H4 (cell line): ENCODE data around the gene CPSF6. TPM values are rescaled to one million over a fixed set of nuclear protein-coding genes. Genes with fewer than 3 reads are reported as not detected.
"Not testable (repeated sequence)": the region's sequence is repeated elsewhere in the genome, so short reads cannot be mapped to it uniquely, and the experiment has no call there.

Source experiments
- DNase-seq: peaks from one replicate; pipeline ENCODE4 v3.0.0-alpha.2; 2015; ENCODE audit warnings: low spot score
- total RNA-seq: library from RNA; depleted of rRNA; stranded (reverse); fragments of >200 nt; shearing (Covaris generic); gene quantifications from 2 replicates; pipeline ENCODE4 v1.2.3, GENCODE V29; 2014; rRNA removed

CPSF6 gene, protein sequence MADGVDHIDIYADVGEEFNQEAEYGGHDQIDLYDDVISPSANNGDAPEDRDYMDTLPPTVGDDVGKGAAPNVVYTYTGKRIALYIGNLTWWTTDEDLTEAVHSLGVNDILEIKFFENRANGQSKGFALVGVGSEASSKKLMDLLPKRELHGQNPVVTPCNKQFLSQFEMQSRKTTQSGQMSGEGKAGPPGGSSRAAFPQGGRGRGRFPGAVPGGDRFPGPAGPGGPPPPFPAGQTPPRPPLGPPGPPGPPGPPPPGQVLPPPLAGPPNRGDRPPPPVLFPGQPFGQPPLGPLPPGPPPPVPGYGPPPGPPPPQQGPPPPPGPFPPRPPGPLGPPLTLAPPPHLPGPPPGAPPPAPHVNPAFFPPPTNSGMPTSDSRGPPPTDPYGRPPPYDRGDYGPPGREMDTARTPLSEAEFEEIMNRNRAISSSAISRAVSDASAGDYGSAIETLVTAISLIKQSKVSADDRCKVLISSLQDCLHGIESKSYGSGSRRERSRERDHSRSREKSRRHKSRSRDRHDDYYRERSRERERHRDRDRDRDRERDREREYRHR
- 22.4 and 25.3 TPM in 2 replicates for total RNA-seq

DNA sequence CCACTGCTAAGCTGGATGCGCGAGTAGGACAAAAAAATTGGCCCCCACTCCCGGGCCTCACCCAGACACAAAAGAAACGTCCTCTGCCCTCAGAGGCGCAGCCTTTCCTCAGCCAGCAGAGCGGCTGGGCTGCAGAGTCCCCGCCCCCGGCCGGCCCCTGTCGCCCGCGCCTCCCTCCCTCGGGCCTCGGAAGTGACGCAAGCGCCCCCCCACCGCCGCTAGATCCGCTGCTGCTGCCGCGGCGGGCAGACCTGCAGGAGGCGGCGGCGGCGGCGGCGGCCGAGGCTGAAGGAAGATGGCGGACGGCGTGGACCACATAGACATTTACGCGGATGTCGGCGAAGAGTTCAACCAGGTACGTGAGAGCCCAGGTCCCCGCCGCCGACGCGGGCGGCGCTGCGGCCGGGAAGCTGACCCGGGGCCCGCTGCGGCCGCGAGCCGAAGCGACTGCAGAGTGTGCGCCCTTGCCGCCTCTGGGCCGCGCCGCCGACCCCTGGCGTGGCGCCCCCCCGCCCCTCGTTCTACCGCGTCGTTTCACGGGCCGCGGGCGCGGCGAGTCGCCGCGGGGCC, at the start of gene CPSF6:
TSS of gene CPSF6 (plus strand) at position 218 of the 570 bp plus-strand sequence. CDS start at position 296, 78 bp downstream.
- peak; percentile 83 for DNase-seq

DNA sequence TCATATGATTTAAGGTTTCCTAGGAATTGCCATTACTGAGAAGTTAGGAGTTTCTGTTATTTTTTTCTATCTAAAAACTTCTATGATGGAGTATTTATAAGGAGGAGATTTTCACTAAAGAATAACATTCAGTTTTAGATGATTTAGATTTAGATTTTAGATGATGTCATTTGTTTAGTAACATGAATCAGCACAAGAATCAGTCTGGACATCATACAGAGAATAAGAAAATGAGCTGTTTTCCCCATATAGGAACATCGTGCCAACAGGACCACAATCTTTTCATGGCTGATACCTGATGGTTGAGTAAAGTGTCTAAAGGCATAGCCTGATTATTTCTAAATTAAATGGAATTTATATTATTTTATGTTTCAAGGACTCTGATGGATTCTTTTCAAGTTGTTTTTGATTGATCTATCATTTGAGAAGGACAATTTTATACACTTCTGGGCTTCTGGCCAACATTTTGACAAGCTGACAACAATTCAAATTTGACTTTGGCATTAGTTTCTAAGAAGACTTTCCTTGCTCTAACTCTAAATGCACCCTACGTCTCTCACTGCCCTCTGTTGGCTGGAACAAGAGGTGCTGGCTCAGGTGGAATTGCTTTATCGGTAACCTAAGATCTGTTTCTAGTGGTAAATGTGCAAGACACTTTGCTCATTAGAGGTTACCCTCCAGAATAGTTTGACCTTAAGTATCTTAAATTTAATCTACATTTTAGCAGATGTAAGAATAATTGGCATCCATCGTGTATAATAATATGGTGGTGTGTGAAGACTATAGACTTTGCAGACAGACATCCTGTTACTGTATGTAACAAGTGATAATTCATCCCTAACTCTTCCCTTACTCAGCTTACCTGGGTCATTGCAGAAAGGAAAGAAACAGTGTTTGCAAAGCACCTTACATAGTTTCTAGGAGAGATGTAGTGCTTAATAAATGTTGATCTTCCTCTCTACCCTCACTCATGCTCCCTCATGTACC, 42.8 kb upstream of the CPSF6 start:
- DNase-seq: no peak

DNA sequence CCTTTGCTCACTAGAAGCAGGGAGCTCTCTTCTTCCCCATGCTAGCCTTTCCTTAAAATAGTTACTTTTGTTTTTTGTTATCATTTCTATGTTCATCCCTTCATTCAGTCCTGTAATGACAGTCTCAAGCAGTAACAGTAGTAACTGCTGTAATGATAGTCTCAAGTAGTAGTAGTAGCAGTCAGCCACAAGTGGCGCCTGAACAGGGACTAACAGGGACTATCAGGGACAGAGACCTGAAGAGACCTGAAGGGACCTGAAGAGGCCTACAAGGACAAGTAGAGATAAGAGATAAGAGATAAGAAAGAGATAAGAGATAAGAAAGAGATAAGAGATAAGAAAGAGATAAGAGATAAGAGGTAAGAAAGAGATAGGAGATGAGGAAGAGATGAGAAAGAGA, 39.4 kb upstream of the CPSF6 start:
- DNase-seq: not testable (repeated sequence)

DNA sequence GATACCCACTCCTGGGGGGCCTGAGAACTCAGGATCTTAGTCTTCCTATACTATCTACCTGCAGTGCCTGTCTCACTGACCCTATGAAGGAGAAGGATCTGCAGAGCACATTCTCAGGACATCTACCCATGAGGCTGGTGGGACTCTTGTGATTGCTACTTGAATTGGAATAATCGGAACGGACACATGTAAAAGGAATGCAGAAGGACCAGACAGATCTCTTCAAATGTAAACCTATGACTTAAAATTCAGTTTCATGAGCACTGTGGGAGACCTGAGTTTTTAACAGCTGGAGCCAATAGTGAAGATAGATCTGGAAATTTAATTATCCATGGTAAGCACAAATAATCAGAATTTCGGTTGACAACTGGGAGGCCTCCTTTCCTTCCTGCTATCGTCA, 35.2 kb upstream of the CPSF6 start:
- DNase-seq: no peak

DNA sequence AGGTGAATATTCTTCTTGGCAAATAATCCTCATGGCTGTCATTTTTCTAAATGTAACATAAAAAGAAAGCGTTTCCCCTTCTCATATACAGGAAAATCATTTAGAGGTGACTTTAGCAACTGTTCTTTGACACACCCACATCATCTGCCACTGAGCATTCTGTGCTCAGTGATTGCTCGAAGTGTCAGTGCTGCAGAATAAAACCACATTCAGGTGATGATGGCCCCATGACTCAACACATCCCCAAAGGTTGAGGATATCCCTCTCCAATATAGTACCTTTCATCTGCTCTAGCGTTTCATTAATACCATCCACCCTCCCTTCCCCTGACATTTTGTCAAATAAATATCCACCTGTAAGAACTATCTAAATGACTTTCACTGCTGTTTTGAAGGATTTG, 28.7 kb upstream of the CPSF6 start:
- no peak for DNase-seq

DNA sequence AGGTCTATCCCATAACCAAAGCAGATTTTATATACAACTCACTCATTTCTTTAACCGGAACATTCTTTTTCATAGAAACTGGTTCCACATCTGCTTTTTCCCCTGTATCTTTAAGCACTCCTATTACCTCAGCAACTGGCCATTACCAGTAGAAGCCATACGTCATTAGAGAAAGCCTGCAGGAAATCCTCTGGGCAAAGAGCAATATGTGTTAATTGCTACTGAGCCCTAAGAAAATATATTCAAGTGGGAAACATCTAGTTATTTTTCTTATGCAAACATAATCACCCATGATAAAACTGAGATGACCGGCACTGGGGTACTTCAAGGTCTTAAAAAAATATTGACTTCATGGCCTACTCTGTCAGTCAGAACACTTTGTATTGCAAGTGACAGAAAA, 28.2 kb upstream of the CPSF6 start:
- no peak for DNase-seq

DNA sequence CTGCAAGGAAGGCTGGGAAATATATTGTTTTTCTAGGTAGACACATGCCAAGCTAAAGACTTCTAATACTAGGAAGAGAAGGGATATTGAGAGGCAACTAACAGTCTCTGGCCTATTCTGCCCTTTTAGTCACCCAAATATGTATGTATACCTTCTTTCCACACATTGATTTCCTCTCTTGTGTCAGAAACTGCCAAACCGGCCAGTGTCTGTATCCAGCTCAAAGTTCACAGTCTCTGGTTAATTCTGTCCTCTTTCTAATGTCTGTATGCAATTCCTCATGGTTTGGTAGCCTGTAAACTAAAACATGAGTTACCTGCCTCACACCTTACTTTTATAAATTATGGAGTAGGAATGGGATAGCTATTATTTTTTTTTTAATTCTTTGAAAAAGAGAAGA, 25.2 kb upstream of the CPSF6 start:
- DNase-seq: no peak

DNA sequence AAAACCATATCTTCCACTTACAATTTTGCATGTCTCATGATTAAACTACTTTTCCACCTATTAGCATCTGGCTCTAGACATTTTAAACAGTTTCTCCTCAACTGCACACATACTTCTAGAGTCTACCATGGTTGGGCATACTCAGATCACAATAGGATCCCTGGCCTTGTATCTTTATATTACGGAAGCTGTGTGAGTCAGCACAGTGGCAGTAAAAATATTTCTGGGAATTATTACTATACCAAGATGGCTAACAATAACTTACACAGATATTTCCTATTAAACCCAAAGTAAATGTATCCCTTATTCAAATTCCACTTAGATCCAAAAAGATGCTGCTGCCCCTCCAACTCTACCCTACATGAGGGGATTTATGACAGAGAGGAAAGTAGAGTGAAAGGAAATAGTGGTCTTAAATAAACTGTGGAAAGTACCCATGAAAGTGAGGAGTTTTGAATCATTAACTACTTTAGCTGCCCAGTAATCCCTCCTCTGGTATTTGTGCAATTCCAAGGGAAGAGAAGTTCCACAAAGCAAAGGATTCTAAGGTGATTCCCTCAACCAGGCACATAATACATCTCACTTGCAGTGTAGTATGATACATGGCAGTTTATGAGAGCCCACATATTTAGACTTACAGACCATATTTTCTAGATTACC, 14.0 kb upstream of the CPSF6 start:
- no peak for DNase-seq

DNA sequence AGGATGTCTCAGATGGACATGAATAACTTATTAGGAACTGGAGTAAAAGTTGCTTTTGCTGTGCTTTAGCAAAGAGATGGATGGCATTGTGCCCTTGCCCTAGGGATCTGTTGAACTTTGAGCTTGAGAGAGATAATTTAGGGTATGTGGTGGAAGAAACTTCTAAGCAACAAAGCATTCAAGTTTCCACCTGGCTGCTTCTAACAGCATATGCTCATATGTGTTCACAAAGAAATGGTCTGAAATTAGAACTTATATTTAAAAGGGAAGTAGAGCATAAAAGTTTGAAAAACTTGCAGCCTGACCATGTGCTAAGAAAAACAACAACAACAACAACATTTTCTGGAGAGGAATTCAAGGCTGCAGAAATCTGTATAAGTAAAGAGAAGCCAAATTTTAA, 7.9 kb upstream of the CPSF6 start:
- no peak for DNase-seq

DNA sequence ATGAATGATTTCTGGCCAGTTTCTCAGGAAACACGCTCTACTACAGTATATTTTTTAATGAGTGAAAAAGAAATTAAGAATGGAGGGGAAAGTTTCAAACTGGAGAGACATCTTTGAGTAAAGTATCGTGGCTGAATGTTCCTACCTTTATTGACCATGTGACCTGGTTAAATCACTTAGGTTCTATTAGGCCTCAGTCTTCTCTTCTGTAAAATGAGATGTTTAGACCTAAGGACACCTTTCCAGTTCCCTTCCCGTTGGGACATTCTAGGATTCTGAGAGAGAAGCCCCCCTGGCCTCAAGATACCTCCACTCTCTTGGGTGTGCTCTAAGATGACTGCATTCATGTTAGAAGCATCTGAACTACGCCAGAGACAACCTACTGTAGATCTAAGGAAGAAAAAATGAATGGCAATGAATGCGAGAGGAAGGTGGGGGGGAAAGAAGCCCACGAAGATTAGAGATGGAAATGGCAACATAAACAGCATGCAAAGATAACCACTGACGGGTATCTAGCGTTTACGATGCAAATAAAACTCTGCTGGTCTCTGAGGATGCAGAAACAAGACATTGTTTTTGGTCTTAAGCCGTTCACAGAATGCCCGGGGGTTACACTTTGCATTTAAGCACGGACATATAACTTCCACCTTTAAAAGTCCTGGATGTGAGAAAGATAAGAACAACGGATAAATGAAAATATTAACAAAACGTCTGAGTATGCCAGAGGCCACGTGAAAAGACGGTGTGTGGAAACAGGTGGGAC, 599 bp upstream of the CPSF6 start:
- no peak for DNase-seq

DNA sequence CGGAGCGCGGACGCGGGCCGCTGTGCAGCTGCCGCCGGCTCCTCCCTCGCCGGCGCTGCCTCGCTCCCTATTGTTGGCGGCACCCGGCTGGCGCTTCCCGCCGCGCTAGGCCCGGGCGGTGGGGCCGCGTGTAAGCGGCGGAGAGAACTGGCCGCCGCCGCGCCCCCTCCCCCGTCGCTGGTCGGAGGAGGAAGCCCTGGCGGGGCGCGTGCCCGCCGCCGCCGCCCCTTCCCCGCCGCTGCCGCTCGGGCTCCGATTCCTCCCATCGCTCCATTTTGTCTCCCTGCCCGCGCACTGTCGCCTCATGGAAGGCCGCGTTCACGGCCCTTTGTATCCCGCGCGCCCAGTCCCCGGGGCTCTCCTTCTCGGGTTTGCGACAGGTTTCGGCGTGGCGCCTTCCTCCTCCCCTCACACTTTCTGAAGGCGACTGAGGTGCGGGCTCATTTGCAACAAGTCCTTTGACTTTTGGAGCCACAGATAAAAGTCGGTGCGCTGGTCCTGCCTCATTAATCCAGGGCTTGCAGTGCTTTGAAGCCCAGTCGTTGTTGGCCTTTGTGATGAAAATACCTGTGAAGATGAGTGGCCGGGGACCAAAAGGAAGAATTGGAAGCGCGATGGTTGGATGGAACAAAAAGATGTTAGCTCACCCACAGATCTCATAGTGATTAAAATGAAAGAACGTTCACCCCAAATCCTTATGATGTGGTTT, 707 bp downstream of the CPSF6 start:
- no peak for DNase-seq

DNA sequence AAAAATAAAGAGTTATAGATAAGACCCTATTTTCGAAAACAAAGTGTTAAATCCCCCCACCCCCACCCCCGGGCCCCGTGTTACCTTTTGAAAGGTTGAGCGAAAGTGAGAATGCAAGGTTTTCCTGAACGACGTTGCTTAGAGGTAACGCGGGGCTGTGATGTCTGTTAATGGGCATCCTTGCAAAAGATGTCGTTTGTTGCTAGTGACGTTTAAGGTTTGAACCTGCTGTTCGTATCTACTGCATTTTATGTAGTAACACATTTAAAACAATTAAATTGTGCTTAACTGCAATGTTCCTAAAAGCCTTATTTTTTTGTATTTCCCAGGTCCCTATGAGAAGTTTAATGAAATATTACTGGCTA, 1.2 kb downstream of the CPSF6 start:
- DNase-seq: no peak

DNA sequence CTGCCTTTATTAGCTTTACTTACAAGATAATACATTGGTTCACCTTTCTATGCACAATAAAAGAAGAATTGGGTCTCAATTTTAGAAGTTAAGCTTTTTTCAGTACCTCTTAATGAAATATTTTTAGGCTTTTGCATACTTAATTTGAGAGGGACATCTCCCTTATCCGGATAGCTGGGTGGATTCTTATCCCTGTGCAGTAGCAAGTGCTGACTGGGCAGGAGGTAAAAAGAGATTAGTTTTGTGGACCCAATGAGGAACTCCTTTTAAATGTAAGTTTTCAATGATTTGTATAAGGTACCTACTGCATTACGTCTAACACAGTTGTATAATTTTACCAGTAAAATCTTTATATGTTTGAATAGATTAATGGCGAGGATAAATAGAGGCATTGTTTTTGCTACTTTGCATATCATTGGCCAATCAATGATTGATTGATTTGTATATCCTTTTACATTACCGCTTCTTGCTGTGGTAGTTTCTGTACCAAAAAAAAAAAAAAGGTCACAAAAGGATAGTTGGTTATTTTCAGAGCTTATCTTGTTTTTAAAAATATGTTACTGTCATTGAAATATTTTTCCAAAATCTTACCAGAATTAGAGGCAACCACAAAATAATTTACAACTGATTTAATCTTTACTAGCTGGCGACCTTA, 2.2 kb downstream of the CPSF6 start:
- DNase-seq: no peak

DNA sequence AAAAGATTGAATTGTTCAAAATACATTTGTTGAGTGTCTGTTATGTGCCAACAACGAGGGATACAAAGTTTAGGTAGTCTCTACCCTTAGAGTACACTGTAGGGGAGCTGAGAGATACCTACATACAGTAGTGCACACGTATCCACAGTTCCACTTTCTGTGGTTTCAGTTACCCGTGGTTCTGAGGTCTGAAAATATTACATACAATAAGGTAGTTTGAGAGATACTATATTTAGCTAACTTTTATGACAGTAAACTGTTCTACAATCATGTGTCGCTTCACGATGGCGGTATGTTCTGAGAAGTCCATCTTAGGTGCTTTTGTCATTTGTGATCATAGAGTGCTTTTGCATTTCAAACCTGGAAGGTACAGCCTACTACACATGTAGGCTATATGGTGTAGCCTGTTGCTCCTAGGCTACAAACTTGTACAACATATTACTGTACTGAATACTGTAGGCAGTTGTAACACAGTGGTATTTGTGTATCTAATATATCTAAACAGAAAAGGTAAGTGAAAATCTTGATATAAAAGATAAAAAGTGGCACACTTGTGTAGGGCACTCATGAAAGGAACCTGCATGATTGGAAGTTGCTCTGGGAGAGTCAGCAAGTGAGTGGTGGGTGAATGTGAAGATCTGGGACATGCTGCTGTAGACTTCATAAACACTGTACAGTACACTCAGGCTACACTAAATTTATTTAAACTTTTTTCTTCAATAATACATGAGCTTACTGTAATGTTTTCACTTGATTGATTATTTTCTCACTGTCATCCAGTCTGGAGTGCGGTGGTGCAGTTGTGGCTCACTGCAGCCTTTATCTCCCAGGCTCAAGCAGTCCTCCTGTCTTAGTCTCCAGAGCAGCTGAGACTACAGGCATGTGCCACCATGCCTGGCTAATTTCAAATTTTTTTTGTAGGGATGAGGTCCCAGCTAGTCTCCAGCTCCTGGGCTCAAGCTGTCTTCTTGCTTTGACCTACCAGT, 4.0 kb downstream of the CPSF6 start:
- no peak for DNase-seq

DNA sequence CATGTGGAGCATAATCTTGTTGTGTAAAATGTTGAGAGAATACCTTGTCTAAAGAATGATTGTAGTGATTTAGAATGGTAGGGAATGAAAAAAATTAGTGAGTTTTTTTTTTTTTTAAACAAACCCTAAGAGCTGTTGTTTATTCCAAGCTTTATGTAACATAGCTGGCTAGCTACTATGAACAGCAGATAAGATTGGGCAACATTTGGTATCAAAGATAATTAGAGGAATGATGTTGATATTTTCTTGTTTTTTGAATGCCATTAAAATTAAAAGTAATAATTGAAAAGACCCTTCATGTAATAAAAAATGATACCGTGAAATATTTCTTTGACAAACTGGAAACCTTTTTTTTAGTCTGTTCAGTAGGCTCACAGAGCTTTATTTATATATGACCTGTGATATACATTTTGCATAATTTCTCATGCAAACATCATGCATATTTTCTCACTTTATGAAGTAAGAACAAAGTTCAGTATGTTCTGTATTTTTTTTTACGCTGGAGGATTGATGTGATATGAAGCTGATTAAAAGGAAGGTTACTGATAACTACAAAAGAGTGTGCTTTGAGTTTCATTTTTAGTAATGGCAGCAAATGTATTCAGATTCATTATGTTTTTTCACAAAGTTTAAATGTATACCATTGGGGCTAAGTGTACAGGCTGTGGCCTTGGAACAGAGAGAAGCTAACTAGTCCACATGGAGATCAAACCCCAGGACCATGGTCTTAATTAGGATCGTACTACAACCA, 8.1 kb downstream of the CPSF6 start:
- DNase-seq: no peak

DNA sequence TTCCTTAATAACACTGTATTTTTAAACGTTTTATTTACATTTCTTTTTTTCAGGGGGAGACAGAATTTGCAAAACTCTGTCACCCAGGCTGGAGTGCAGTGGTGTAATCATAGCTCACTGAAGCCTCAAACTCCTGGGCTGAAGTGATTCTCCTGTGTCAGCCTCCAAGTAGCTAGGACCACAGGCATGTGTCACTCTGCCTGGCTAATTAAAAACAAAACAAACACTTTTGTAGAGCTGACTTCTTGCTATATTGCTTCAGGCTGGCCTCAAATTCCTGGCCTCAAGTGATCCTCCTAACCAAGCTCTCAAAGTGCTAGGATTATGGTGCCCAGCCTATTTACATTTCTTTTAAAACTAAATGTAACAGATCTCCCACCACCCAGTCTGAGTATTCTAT, 12.7 kb downstream of the CPSF6 start:
- DNase-seq: peak; percentile 48

DNA sequence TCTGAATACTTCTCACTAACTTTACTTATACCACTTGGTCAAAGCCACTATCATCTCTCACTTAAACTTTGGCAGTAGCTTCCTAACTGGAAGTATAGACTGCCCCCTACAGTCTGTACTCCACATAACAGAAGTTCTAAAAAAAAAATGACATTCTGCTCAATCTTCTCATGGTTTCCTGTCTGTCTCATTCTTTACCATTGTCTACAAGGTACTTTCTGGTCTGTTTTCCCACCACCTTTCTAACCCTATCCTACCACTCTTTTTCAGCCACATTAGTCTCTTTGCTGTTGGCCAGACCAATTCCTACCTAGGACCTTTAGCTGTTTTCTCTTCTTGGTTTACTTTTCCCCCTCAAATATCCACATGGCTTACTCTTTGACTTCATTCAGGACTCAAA, 14.7 kb downstream of the CPSF6 start:
- DNase-seq: peak; percentile 10

DNA sequence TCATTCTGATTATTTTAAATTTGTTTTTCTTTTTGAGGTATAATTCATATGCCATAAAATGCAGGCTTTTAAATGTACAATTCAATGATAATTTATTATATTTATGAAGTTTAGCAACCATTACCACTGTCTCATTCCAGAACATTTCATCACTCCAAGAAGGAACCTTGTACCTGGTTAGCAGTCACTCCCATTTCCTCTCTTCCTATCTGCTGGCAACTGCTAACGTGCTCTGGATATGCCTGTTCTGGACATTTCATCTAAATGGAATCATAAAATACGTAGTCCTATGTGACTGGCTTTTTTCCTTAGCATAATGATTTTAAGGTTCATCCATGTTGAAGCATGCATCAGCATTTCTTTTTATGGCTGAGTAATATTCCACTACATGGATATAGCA, 15.5 kb downstream of the CPSF6 start:
- DNase-seq: no peak
